ENCODE data around the gene ZNF75A. TPM values are rescaled to one million over a fixed set of nuclear protein-coding genes. Genes with fewer than 3 reads are reported as not detected.
"Not testable (repeated sequence)": the region's sequence is repeated elsewhere in the genome, so short reads cannot be mapped to it uniquely, and the experiment has no call there.

The ZNF75A gene
- total RNA-seq, 1 experiment from 2014 or later: 10.3 TPM

- intact Hi-C loops (cut with micrococcal nuclease): loop anchor here (10.0 kb wide), 1 partner anchor 177 kb away; the partner anchor contains the start of genes NAA60 and ZNF597
- Histone ChIP-seq H3K4me3 (replicated peaks in 1 of 2; ENCODE audit: low read depth in 1 of 2, low read length in 2 of 2) (no peak overlapping the region), H2AFZ (ENCODE audit: low read depth, low read length, poor library complexity, severe bottlenecking) (no peak overlapping the region), H3K9me2 (ENCODE audit: insufficient read depth) (no peaks in the 10 kb centered on the region), H3K9me3 (ENCODE audit: control insufficient read depth in 1 of 2, insufficient read depth in 1 of 2, low read depth in 1 of 2, low read length in 2 of 2) (no peaks in the 10 kb centered on the region; a peak in 1 of 4 replicates), H3K9ac (ENCODE audit: low read length) (no peak overlapping the region), H3K79me2 (ENCODE audit: insufficient read depth, low read length) (no peaks in the 10 kb centered on the region), H3K27ac (ENCODE audit: low read depth, low read length) (no peak overlapping the region), H4K20me1 (ENCODE audit: insufficient read depth) (no peaks in the 10 kb centered on the region), H3K36me3 (ENCODE audit: control insufficient read depth in 1 of 2, insufficient read depth in 2 of 2, low read length in 2 of 2) (no peaks in the 10 kb centered on the region), H3K4me1 (ENCODE audit: control insufficient read depth in 1 of 2, insufficient read depth in 2 of 2, low read length in 2 of 2) (peaks cover 4 to 18% of the 10 kb centered on the region in 2 experiments), H3K4me2 (ENCODE audit: low read length) (no peak overlapping the region), H3K27me3 (ENCODE audit: insufficient read depth, low read length) (no peaks in the 10 kb centered on the region)
- ATAC-seq: no peak
- no peak for TF ChIP-seq CBX3 (IDR thresholded peaks at IDR 0.05; ENCODE audit: low read depth)
- TF ChIP-seq YY1 (IDR thresholded peaks at IDR 0.05; ENCODE audit: extremely low read depth, insufficient replicate concordance, low read depth, low read length): no peak
- no peak for TF ChIP-seq ELF1 (IDR thresholded peaks at IDR 0.05; ENCODE audit: borderline replicate concordance, low read depth)
- no peak for DNase-seq (ENCODE audit: low read depth, low spot score)
- ChIA-PET RAD21 (ENCODE audit: low non-redundant PET in 1 of 2, low total read pairs in 2 of 2, uncharacterized antibody in 2 of 2, unreplicated experiment in 2 of 2) (no interaction called here), CTCF (interaction anchor here (1.8 to 1.9 kb wide), 2 partner anchors 15 to 176 kb away, joined by 4 to 15 read pairs; partner anchors contain the start of genes NAA60 and ZNF263), POLR2A (interaction anchor here (1.2 kb wide), 1 partner anchor 8 kb away, joined by 3 read pairs; no protein-coding TSS in a partner anchor)
- no TSS peak for BruUV-seq (replicated peaks)
These were observed 37.0 kb upstream of the ZNF75A start for GRCh38 chr16:3268294-3268693.

DNA sequence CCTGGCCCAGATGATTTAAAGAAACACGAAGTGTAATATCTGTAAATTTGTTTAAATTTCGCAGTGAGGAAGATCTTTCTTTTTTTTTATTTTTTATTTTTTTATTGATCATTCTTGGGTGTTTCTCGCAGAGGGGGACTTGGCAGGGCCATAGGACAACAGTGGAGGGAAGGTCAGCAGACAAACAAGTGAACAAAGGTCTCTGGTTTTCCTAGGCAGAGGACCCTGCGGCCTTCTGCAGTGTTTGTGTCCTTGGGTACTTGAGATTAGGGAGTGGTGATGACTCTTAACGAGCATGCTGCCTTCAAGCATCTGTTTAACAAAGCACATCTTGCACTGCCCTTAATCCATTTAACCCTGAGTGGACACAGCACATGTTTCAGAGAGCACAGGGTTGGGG, 34.6 kb upstream of the ZNF75A start:
- H2AFZ ChIP-seq (ENCODE audit: low read depth, low read length, poor library complexity, severe bottlenecking); CTCF ChIA-PET; H3K36me3 ChIP-seq (ENCODE audit: control insufficient read depth in 1 of 2, insufficient read depth in 2 of 2, low read length in 2 of 2); H3K27ac ChIP-seq (ENCODE audit: low read depth, low read length); H3K4me2 ChIP-seq (ENCODE audit: low read length); BruUV-seq (replicated peaks); H4K20me1 ChIP-seq (ENCODE audit: insufficient read depth); H3K4me3 ChIP-seq (replicated peaks in 1 of 2; ENCODE audit: low read depth in 1 of 2, low read length in 2 of 2); H3K9me3 ChIP-seq (ENCODE audit: control insufficient read depth in 1 of 2, insufficient read depth in 1 of 2, low read depth in 1 of 2, low read length in 2 of 2); ATAC-seq; POLR2A ChIA-PET; H3K79me2 ChIP-seq (ENCODE audit: insufficient read depth, low read length); intact Hi-C loops (cut with micrococcal nuclease); H3K9me2 ChIP-seq (ENCODE audit: insufficient read depth); RAD21 ChIA-PET (ENCODE audit: low non-redundant PET in 1 of 2, low total read pairs in 2 of 2, uncharacterized antibody in 2 of 2, unreplicated experiment in 2 of 2); H3K27me3 ChIP-seq (ENCODE audit: insufficient read depth, low read length); DNase-seq (ENCODE audit: low read depth, low spot score); H3K4me1 ChIP-seq (ENCODE audit: control insufficient read depth in 1 of 2, insufficient read depth in 2 of 2, low read length in 2 of 2); H3K9ac ChIP-seq (ENCODE audit: low read length): not testable (repeated sequence)

- DNase-seq (ENCODE audit: low read depth, low spot score); H3K79me2 ChIP-seq (ENCODE audit: insufficient read depth, low read length); H3K27me3 ChIP-seq (ENCODE audit: insufficient read depth, low read length); H3K9me3 ChIP-seq (ENCODE audit: control insufficient read depth in 1 of 2, insufficient read depth in 1 of 2, low read depth in 1 of 2, low read length in 2 of 2); H3K36me3 ChIP-seq (ENCODE audit: control insufficient read depth in 1 of 2, insufficient read depth in 2 of 2, low read length in 2 of 2); RAD21 ChIA-PET (ENCODE audit: low non-redundant PET in 1 of 2, low total read pairs in 2 of 2, uncharacterized antibody in 2 of 2, unreplicated experiment in 2 of 2); H4K20me1 ChIP-seq (ENCODE audit: insufficient read depth); CTCF ChIA-PET; H3K4me1 ChIP-seq (ENCODE audit: control insufficient read depth in 1 of 2, insufficient read depth in 2 of 2, low read length in 2 of 2); H3K4me2 ChIP-seq (ENCODE audit: low read length); ATAC-seq; H3K9me2 ChIP-seq (ENCODE audit: insufficient read depth); intact Hi-C loops (cut with micrococcal nuclease); H3K4me3 ChIP-seq (replicated peaks in 1 of 2; ENCODE audit: low read depth in 1 of 2, low read length in 2 of 2); BruUV-seq (replicated peaks); H3K27ac ChIP-seq (ENCODE audit: low read depth, low read length); H3K9ac ChIP-seq (ENCODE audit: low read length); POLR2A ChIA-PET; H2AFZ ChIP-seq (ENCODE audit: low read depth, low read length, poor library complexity, severe bottlenecking): not testable (repeated sequence)
These were observed 34.0 kb upstream of the ZNF75A start for GRCh38 chr16:3271281-3271680.
